GM12874 (cell line): ENCODE results near the gene CFI.
A peak's percentile ranks its signal among the peaks of the same experiment; 100 is the strongest.

ENCODE experiments used
- TF ChIP-seq, protein P1 (sequence below): IDR thresholded peaks from 2 replicates; pipeline ENCODE4 v1.5.1; 2011; ENCODE audit warnings: low read depth, mild to moderate bottlenecking, control low read depth, low read length, moderate library complexity; ENCODE audit not compliant: insufficient read depth

Gene CFI

DNA sequence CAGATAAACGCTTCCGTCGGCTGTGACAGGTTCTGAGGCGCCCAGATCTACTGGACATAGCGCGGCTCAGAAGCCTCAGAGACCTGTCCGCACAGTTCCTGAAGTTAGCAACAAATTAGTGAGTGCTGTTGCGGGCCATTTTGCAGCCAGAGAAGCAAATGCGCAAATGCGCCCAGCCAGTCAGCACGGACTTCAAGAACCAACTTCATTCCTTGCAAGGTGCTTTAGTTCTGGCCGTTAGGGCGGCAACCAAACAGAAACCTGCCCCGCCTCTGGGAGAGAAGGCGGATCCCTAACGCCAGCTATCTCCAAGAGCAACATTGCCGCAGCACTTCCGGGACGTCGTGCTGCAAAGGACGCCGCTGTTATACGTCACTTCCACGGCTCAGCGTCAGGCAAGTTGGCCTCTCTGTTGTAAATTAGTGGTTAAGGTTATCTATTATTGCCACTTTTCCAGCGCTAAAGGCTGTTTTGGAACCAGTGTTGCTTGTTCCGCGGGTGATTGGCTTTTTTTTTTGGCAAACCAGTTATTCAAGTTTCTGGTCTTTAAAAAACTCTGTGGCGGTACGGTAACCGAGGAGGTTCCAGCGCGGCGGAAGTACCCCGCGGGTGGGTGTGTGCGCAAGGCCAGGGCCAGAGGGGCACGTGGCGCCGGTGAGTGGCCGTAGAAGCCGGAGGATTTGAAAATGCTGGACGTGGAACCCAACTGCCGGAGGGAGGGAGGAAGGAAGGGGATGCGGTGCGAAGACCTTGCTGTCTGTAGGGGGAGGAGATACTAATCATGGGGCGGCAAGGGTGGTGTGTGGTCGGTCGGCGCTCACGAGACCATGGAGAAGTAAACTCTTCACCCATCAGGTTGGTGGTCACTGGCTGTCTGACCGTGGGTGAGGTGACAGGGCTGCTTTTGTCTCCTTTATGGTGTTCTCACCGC is 13.6 kb upstream of the CFI start, which contains the start of gene GAR1:
TSS of gene GAR1 (plus strand) at position 612 of the 931 bp plus-strand sequence. CDS start 403 bp downstream, outside the sequence.
- TF ChIP-seq, protein P1, sequence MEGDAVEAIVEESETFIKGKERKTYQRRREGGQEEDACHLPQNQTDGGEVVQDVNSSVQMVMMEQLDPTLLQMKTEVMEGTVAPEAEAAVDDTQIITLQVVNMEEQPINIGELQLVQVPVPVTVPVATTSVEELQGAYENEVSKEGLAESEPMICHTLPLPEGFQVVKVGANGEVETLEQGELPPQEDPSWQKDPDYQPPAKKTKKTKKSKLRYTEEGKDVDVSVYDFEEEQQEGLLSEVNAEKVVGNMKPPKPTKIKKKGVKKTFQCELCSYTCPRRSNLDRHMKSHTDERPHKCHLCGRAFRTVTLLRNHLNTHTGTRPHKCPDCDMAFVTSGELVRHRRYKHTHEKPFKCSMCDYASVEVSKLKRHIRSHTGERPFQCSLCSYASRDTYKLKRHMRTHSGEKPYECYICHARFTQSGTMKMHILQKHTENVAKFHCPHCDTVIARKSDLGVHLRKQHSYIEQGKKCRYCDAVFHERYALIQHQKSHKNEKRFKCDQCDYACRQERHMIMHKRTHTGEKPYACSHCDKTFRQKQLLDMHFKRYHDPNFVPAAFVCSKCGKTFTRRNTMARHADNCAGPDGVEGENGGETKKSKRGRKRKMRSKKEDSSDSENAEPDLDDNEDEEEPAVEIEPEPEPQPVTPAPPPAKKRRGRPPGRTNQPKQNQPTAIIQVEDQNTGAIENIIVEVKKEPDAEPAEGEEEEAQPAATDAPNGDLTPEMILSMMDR, result no peak

DNA sequence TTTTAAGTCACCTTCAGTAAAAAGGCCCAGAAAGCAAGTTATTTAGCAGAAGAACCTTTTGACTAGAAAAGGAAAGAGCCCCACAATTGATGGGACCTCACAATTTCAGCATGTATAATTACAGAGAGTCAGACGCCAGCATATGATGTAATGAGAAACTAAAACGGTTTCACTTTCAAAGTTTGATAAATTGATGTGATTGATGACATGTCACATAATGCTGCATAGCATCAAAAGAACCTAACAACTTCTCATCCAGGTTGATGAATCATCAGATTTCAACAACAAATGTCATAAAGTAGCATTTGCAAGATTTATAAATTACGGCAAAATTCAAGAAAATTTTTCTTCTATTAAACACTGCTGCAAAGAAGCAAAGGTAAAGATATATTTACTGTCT is 9.9 kb upstream of the CFI start:
- TF ChIP-seq, protein P1, result no peak

DNA sequence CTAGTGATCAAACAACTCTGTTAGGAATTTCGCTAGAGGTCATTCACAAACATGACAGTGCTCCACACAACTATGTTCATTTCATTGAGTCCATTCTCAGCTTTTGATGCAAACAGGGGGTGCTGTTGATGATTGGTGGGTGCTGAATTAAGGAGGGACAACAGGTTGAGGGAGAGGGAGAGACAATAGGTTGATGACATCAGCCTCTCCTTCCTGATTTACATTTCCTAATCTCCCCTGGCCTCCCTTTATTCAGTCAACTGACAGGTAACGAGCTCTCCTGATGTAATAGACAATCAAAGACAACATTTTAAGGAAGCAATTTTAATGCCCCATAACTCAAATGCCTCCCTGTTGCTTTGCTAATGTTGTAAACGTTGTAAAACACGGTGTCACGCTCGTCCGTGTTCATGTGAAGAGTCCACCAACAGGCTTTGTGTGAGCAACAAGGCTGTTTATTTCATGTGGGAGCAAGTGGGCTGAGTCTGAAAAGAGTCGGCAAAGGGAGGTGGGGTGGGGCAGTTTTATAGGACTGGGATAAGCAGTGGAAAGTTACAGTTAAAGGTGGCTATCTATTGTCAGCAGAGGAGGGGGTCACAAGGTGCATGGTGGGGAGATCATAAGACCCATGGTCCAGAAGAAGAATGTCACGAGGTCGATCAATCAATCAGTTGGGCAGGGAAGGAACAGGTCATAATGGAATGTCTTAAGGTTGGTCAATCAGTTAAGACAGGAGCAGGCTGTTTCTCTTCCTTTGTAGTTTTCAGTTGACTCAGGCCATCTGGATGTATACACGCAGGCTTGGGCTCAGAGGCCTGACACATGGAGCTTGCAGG is 9.0 kb upstream of the CFI start:
- TF ChIP-seq, protein P1, result no peak

DNA sequence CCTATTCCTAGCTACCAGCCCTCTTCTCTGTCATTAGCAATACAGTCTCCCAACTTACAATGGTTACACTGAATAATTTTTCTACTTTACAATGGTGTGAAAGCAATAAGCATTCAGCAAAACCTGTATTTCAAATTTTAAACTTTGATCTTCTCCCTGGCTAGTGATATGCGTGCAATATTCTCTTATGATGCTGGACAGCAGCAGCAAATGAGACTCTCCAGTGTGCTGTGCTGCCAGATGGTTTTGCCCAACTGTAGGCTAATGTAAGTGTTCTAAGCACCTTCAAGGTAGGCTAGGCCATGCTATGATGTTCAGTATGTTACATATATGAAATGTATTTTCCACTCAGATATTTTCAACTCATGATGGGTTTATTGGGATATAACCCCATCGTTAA is 7.9 kb upstream of the CFI start:
- TF ChIP-seq, protein P1, result no peak

DNA sequence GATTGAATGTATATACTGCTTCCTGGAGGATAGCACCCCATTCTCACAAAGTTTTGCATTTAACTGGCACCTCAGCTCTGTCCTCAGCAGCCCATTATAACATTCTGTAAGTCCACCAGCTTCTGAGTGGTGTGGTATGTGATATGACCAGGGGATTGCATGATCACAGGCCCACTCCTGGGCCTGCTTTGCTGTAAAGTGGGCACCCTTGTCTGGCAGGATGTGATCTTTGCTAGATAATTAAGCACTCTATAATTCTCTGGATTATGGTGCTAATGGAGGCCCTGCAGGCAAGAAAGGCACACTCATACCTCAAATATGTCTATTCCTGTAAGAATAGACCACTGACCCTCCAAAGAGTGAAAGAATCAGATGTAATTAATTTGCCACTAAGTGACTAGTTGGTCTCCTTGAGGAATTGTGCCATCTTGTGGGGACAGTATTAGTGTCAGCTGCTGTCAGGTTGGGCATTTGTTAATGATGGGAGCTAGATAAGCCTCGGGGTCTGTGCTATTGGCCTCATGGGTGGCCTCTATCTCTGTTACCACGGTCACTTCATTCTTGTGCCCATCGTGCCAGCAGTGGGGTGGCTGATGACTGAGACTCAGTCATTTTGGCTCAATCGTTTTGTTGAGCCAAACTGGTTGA is 2.2 kb upstream of the CFI start:
- TF ChIP-seq, protein P1, result peak; percentile 42; the same call in 1 of the 2 replicates

DNA sequence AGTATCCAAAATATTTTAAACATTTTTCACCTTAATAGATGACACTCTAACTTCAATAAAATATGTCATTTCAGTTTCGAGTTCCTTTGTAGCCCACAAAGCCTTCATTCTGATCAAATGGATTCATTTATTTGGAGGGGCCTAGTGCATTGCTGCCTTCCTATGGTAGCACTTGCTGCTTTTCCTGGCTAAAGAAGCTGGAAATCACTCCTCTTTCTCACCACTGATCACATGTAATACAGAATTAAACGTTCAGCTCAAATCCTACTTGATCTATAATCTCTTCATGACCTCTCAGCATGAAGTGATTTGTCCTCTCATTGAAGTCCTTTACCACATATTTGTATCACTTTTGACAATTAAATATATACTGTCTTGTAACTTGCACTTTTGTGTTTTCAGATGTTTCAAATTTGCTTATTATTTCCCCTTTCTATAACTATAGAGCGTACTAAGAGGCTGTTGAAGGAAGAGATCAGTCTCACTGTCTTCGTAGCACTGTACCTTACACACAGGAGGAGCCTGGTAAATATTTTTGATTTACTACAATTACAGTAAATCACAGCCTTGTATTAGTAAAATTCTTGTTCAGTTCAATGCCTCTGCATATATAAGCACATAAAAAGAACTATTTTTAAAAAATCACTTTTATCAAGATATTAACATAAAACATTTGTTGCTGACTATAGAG is 555 bp downstream of the CFI start:
- TF ChIP-seq, protein P1, result no peak
